ENCODE measurements around the gene CXCL9. TPM values are rescaled to one million over a fixed set of nuclear protein-coding genes. Genes with fewer than 3 reads are reported as not detected.

The CXCL9 gene
- total RNA-seq, 1 experiment from 2014 or later = not detected

DNA sequence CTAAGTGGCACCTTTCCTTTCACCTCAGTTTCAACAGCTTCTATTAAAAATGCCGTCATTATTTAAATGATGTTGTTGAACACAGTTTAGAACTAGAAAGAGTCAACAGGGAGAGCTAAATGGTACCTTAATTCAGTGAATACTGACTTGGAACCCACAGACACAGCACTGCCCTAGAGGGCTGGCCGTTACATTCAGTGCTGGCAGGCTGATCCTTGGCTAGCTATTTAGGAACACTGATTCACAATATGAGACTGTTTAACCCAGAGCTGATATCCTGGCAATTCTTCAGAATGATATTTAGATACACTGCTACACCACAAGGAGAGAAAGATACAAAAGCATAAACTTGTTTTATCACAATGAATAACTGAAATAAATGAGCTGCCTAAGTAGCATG is 53.8 kb downstream of the CXCL9 start:
- DNase-seq (no peak), ATAC-seq (no peak)
- intact Hi-C loops (cut with micrococcal nuclease) = no loop called here
- no peak overlapping the region for H3K27ac ChIP-seq (ENCODE audit: low read length)
- H3K4me3 ChIP-seq (ENCODE audit: low read length) = no peak overlapping the region
- ChIA-PET POLR2A (ENCODE audit: unreplicated experiment) (no interaction called here), CTCF (no interaction called here)
- no peak overlapping the region for H3K9ac ChIP-seq (ENCODE audit: low read length)
- H3F3A ChIP-seq (ENCODE audit: low read length, unreplicated experiment) = no peaks in the 10 kb centered on the region
- H2AFZ ChIP-seq (ENCODE audit: low read length) = no peak overlapping the region
- peaks cover 40% of the 10 kb centered on the region for H3K36me3 ChIP-seq (ENCODE audit: low read depth, low read length)
- H4K20me1 ChIP-seq (ENCODE audit: low read length) = no peaks in the 10 kb centered on the region
- TF ChIP-seq EZH2phosphoT487 (IDR thresholded peaks at IDR 0.05; ENCODE audit: borderline replicate concordance, low read length) = no peak
- no peak for TF ChIP-seq EZH2 (IDR thresholded peaks at IDR 0.05; ENCODE audit: low read length, unreplicated experiment)
- TF ChIP-seq CTCF (conservative IDR thresholded peaks at IDR 0.05; ENCODE audit: low read depth, low read length) = no peak
- no TSS peak for BruUV-seq (replicated peaks)
- no peaks in the 10 kb centered on the region for H3K79me2 ChIP-seq (ENCODE audit: low read length)
- H3K9me3 ChIP-seq (ENCODE audit: low read length) = no peaks in the 10 kb centered on the region
- H3K4me1 ChIP-seq (ENCODE audit: insufficient read depth, low read length) = no peaks in the 10 kb centered on the region
- no peaks in the 10 kb centered on the region for H3K9me2 ChIP-seq (replicated peaks; ENCODE audit: low read length)
- H3K4me2 ChIP-seq (ENCODE audit: low read length) = no peak overlapping the region
- H3K27me3 ChIP-seq (ENCODE audit: low read length) = no peaks in the 10 kb centered on the region

Other genes with a start within 250 kb of the CXCL9 start
- 0.04 TPM in 1 of 2 replicates, not detected in the other for gene PPEF2, start 105.1 kb downstream of the CXCL9 start, total RNA-seq (2014; rRNA removed)
- 21.9 and 48.6 TPM in 2 replicates for gene NAAA, start 66.5 kb downstream of the CXCL9 start, total RNA-seq (2014; rRNA removed)
- gene SDAD1, start 16.6 kb downstream of the CXCL9 start, total RNA-seq (2014; rRNA removed) = 29.2 and 34.1 TPM in 2 replicates
- 0.81 TPM in 1 of 2 replicates, not detected in the other for gene CXCL10, start 16.0 kb upstream of the CXCL9 start, total RNA-seq (2014; rRNA removed)
- 0.46 TPM in 1 of 2 replicates, not detected in the other for gene CXCL11, start 28.6 kb upstream of the CXCL9 start, total RNA-seq (2014; rRNA removed)
- gene ART3, start 67.2 kb upstream of the CXCL9 start, total RNA-seq (2014; rRNA removed) = not detected in 2 replicates
- gene NUP54, start 140.9 kb upstream of the CXCL9 start, total RNA-seq (2014; rRNA removed) = 26.7 and 29.2 TPM in 2 replicates
- 40.6 and 56.3 TPM in 2 replicates for gene SCARB2, start 206.3 kb upstream of the CXCL9 start, total RNA-seq (2014; rRNA removed)
- 0.91 and 0.98 TPM in 2 replicates for gene FAM47E, start 244.2 kb upstream of the CXCL9 start, total RNA-seq (2014; rRNA removed)